ENCODE data around the gene COX7B2.
A peak's percentile ranks its signal among the peaks of the same experiment; 100 is the strongest.

DNA sequence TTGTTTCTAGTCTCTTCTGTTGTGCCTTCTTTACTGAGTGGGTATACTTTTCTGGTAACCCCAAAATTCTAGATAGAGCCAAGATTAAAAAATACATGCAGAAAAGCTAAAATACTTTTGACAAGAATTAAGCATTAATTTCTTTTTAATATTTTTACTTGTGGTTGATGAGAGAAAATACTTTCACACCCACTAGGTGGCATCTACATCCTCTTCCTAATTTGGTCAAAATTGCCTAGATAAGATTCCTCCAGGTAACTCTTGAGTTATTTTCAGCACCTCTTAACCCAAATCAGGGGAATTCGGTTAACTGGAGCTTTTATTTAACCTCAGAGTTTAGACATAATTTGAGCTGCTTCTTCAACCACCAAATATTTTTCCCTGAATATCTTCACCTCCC, 28.4 kb upstream of the COX7B2 start:
- TF ChIP-seq CTCF (IDR thresholded peaks at IDR 0.05; ENCODE audit: low read length) (peak; percentile 45), EZH2 (optimal IDR thresholded peaks at IDR 0.05; ENCODE audit: low read depth, low read length) (no peak)

All from MM.1S (cell line).